Heart left ventricle (tissue), 16 donors: ENCODE results near the gene IRF2. TPM values are rescaled to one million over a fixed set of nuclear protein-coding genes. Genes with fewer than 3 reads are reported as not detected.
A peak's percentile ranks its signal among the peaks of the same experiment; 100 is the strongest.

Source experiments
- ATAC-seq, 4 donors: fragments of 200-7000 bp; cut with Tn5 transposase; one replicate each; pipeline ENCODE4 v1.9.1; 2020 to 2022; ENCODE audit warnings: moderate library complexity in 4 of 4, mild to moderate bottlenecking in 3 of 4, moderate number of reproducible peaks in 1 of 4
- DNase-seq, 5 donors: peaks; one replicate each; pipeline ENCODE4 v3.0.0-alpha.2; 2020
- H3K27ac ChIP-seq, 12 donors: fragments of 200-600 bp; sonication (generic) in 4 of 12; one replicate each; pipeline versions ENCODE4 v1.5.0 to v1.8.0; 2016 to 2022; ENCODE audit warnings: mild to moderate bottlenecking in 2 of 12
- H3K27me3 ChIP-seq, 9 donors: fragments of 200-600 bp; sonication (generic) in 2 of 9; one replicate each; pipeline versions ENCODE4 v1.5.1 to v1.8.0; 2016 to 2022; ENCODE audit warnings: mild to moderate bottlenecking in 3 of 9
- H3K36me3 ChIP-seq, 9 donors: fragments of 200-600 bp; sonication (generic) in 2 of 9; one replicate each; pipeline versions ENCODE4 v1.5.0 to v1.8.0; 2018 to 2022; ENCODE audit warnings: mild to moderate bottlenecking in 2 of 9
- H3K4me1 ChIP-seq, 12 donors: fragments of 200-600 bp; sonication (generic) in 4 of 12; one replicate each; pipeline versions ENCODE4 v1.5.0 to v1.8.0; 2016 to 2022; ENCODE audit warnings: mild to moderate bottlenecking in 3 of 12
- H3K4me3 ChIP-seq, 12 donors: fragments of 200-600 bp; sonication (generic) in 4 of 12; one replicate each; pipeline versions ENCODE4 v1.5.0 to v1.8.0; 2017 to 2022; ENCODE audit warnings: mild to moderate bottlenecking in 9 of 12, moderate library complexity in 4 of 12
- H3K9me3 ChIP-seq, 12 donors: fragments of 200-600 bp; sonication (generic) in 4 of 12; one replicate each; pipeline versions ENCODE4 v1.5.0 to v1.8.0; 2016 to 2022; ENCODE audit warnings: mild to moderate bottlenecking in 1 of 12
- POLR2A ChIP-seq, 2 donors: fragments of 450-650 bp; IDR thresholded peaks; one replicate each; pipeline ENCODE4 v1.6.1; 2017; ENCODE audit warnings: antibody characterized with exemption in 2 of 2, mild to moderate bottlenecking in 2 of 2, moderate library complexity in 2 of 2
- WGBS, 4 donors: extraction: QIAGEN DNeasy Blood & Tissue Kit in 2 of 4; methylation state at CpG; one replicate each; pipeline versions ENCODE4 v1.1.5 to v1.1.7; 2013 to 2018; 5-methylcytosine and 5-hydroxymethylcytosine counted together
- intact Hi-C, 10 donors: fragments of 100-400 bp; cut with DNase I; formaldehyde crosslinking; loops; one replicate each; pipeline versions ENCODE4 v1.11.1 to v1.14.2; 2022
- polyA plus RNA-seq, 2 donors: library from polyadenylated mRNA; stranded (reverse); fragments of 200-250 nt; gene quantifications; one replicate each; pipeline ENCODE4 v1.2.3, GENCODE V29; 2013
- total RNA-seq, 9 donors: library from RNA; depleted of rRNA in 2 of 9; stranded (reverse); fragments of >200 nt in 2 of 9; fragmentation: NEBNext Ultra II Directional in 3 of 9; extraction: Animal tissue kit (Norgen Biotek cat#: 25700) in 3 of 9; gene quantifications; one replicate each; pipeline versions ENCODE4 v1.1.0 to v1.2.4, GENCODE V29; 2016 to 2023
- TF ChIP-seq, protein P1 (sequence below), 12 donors: fragments of 200-600 bp; sonication (generic) in 4 of 12; IDR thresholded peaks; one replicate each; pipeline versions ENCODE4 v1.5.0 to v1.8.0; 2018 to 2022; ENCODE audit warnings: antibody characterized with exemption in 12 of 12, mild to moderate bottlenecking in 5 of 12
- donor health status: ischemic (EF 13 %, LVEDD 7.1; RV severe dilation, severe dysfunction).
- donor health status: healthy with polysubstance abuse.
- donor health status: DM: no; HTN: yes; CAD: no.
- donor health status: DM: no; HTN: no; CAD: no.
- donor health status: ischemic (EF 25% LVEDD 6.9; RV normal size, moderate dysfunction).
- donor health status: ischemic (EF 25% LVEDD 5.7; RV mildly dilated, moderate dysfunction).
- donor health status: healthy.
- donor health status: DM: yes; HTN: yes; CAD: no.
- donor health status: ischemic (EF 35%, LVEDD 5.7; RV mildly dilated, moderate dysfunction).
- donor health status: nonischemic (EF 11% LVEDD 7.7; RV severe dilation, severe dysfunction).
- donor health status: DM: yes; HTN: yes; CAD: no.
- donor health status: PGD.
- donor health status: ischemic (EF 29% LVEDD 5.4; RV normal size, mild dysfunction).
- donor health status: nonischemic (EF 23%, LVEDD 6.1; RV moderate dilation, normal function).

The IRF2 gene
- total and polyA plus RNA-seq, 11 donors, result 11.5 to 47.2 (median 26.0) TPM

GRCh38 chr4:184358521-184359232 is 115.7 kb downstream of the IRF2 start:
- Histone ChIP-seq H3K27me3 (no peaks in the 10 kb centered on the region), H3K9me3 (no peaks in the 10 kb centered on the region), H3K27ac (peak overlapping the region in 4 of 12 donors; percentile 10 to 61 (median 45)), H3K4me3 (no peak overlapping the region), H3K4me1 (peaks cover 0 to 75% (median 24%) of the 10 kb centered on the region in 12 donors), H3K36me3 (no peaks in the 10 kb centered on the region)
- WGBS, 4 donors, result 84 to 87% (median 85%) methylated on average over 5 of the region's 5 CpGs
- intact Hi-C loops, result no loop called here
- no peak for ATAC-seq
- TF ChIP-seq, protein P1, sequence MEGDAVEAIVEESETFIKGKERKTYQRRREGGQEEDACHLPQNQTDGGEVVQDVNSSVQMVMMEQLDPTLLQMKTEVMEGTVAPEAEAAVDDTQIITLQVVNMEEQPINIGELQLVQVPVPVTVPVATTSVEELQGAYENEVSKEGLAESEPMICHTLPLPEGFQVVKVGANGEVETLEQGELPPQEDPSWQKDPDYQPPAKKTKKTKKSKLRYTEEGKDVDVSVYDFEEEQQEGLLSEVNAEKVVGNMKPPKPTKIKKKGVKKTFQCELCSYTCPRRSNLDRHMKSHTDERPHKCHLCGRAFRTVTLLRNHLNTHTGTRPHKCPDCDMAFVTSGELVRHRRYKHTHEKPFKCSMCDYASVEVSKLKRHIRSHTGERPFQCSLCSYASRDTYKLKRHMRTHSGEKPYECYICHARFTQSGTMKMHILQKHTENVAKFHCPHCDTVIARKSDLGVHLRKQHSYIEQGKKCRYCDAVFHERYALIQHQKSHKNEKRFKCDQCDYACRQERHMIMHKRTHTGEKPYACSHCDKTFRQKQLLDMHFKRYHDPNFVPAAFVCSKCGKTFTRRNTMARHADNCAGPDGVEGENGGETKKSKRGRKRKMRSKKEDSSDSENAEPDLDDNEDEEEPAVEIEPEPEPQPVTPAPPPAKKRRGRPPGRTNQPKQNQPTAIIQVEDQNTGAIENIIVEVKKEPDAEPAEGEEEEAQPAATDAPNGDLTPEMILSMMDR (IDR thresholded peaks at IDR 0.05), result no peak
- TF ChIP-seq POLR2A (IDR thresholded peaks at IDR 0.05), result no peak
- DNase-seq, result no peak

DNA sequence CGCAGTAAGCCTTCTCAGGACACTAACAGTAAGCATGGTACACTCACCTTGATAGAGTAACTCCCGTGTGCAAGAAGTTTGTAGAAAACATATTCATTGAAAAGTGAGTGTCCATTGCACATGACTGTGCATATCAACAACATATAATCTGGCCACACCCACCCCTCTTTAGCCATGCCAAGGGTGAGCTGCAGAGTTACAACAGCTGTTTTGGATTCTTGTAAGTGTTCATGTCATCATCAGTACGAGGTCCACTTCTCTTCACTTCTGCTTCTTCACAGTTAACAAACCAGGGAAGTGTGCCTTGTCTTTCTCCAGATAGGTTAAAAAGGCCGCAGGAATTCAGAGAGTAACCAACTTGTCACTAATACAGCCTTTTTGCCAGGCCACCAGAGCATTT is 116.6 kb downstream of the IRF2 start:
- ATAC-seq, result peak in 1 of 4 donors; percentile 19
- Histone ChIP-seq H3K27ac (peak overlapping the region in 2 of 12 donors; percentile 44 to 61), H3K36me3 (no peaks in the 10 kb centered on the region), H3K27me3 (no peaks in the 10 kb centered on the region), H3K4me1 (peaks cover 0 to 75% (median 24%) of the 10 kb centered on the region in 12 donors), H3K9me3 (no peaks in the 10 kb centered on the region), H3K4me3 (no peak overlapping the region)
- no peak for TF ChIP-seq POLR2A (IDR thresholded peaks at IDR 0.05)
- TF ChIP-seq, protein P1 (IDR thresholded peaks at IDR 0.05), result no peak
- DNase-seq, result no peak
- intact Hi-C loops, result no loop called here
- WGBS, 4 donors, result 89 to 95% (median 90%) methylated on average over 4 of the region's 4 CpGs

DNA sequence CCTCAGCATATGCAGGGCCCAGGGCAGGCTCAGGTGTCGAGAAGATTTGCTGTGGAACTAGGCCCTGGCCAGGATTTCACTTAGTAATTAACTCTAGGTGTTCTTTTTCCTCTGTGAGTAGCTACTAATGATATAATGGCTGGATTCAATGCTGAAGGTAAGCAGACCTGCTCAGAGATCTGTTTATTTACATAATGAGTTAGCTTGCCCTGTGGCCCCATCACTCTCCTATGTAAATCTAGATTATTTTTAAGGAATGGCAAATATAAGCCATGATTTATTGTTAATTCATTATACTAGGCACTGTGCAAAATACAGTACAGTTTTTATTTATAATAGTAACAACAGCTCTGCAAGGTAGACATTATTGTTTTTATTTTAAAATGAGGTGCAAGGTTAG is 117.2 kb downstream of the IRF2 start:
- Histone ChIP-seq H3K4me3 (no peak overlapping the region), H3K36me3 (no peaks in the 10 kb centered on the region), H3K9me3 (no peaks in the 10 kb centered on the region), H3K27me3 (no peaks in the 10 kb centered on the region), H3K4me1 (peaks cover 0 to 69% (median 22%) of the 10 kb centered on the region in 12 donors), H3K27ac (peak overlapping the region in 1 of 12 donors; percentile 61)
- 88 to 98% (median 94%) methylated on average over 1 of the region's 1 CpG for WGBS, 4 donors
- ATAC-seq (no peak), DNase-seq (no peak)
- intact Hi-C loops, result no loop called here
- TF ChIP-seq, protein P1 (IDR thresholded peaks at IDR 0.05), result no peak
- TF ChIP-seq POLR2A (IDR thresholded peaks at IDR 0.05), result no peak

DNA sequence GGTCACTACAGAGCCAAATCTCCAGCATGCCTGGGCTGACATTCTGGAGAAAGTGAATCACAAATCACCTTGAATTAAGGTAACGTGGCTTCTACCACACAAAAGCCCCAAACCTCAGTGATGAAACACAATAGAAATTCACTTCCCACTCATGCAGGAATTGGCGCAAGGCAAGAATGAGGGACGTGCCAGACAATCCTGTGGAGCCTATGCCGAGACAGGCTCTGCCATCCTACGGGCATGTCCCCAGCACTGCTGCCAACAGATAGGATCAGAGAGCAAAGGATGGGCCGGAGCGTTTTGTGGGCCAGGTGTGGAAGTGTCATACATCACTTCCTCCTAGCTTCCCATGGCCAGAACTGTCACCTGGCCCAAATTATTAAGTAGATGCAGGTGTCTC is 118.0 kb downstream of the IRF2 start:
- WGBS, 4 donors, result 85 to 95% (median 91%) methylated on average over 6 to 7 of the region's 7 CpGs
- H3K4me3 ChIP-seq, result no peak overlapping the region
- intact Hi-C loops, result no loop called here
- no peaks in the 10 kb centered on the region for H3K36me3 ChIP-seq
- DNase-seq (no peak), ATAC-seq (no peak)
- H3K27me3 ChIP-seq, result no peaks in the 10 kb centered on the region
- H3K27ac ChIP-seq, result peak overlapping the region in 6 of 12 donors; percentile 56 to 93 (median 70)
- H3K4me1 ChIP-seq, result peaks cover 0 to 61% (median 16%) of the 10 kb centered on the region in 12 donors
- no peaks in the 10 kb centered on the region for H3K9me3 ChIP-seq
- TF ChIP-seq, protein P1 (IDR thresholded peaks at IDR 0.05), result no peak
- no peak for TF ChIP-seq POLR2A (IDR thresholded peaks at IDR 0.05)
